GM18502 (cell line): ENCODE measurements around the gene LARGE1.

ENCODE experiments used
- ATAC-seq: cut with Tn5 transposase; IDR thresholded peaks from one replicate; pipeline ENCODE4 v1.9.1; 2021; ENCODE audit warnings: mild to moderate bottlenecking; ENCODE audit not compliant: unreplicated experiment, poor library complexity

Gene LARGE1

GRCh38 chr22:33687464-33687863 lies 232.8 kb downstream of the LARGE1 start:
- no peak for ATAC-seq

DNA sequence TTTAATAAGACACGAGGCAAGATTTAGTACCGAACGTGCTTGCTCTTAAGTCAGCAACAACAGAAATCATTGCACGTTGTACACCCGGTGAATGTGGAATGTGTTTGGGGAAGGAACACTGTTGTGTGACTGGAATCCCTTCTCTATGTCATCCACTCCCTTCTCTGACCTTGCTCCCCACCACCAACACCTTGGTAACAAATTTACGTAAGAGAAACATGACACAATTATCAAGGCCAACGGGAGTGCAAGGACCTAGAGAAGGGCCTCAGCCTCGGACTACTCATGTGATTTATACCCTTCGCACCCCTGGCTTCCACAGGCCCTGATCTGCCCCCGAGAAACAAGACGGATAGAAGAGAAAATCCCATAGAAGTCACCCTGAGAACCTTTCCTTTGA lies 236.2 kb downstream of the LARGE1 start:
- no peak for ATAC-seq

DNA sequence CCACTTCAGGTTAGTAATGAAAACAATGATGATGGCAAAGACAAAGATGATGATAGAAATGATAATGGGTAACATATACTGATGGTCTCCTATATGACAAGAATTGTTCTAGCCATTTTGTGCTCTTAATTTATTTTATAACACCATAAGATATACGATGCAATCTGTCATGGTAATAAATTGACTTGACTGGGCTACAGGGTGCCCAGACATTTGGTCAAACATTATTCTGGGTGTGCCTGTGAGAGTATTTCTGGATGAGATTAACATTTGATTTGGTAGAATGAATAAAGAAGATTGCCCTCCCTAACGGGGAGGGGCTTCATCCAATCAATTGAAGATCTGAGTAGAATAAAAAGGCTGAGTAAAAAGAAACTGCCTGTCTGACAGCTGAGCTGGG lies 237.3 kb downstream of the LARGE1 start:
- ATAC-seq = no peak

DNA sequence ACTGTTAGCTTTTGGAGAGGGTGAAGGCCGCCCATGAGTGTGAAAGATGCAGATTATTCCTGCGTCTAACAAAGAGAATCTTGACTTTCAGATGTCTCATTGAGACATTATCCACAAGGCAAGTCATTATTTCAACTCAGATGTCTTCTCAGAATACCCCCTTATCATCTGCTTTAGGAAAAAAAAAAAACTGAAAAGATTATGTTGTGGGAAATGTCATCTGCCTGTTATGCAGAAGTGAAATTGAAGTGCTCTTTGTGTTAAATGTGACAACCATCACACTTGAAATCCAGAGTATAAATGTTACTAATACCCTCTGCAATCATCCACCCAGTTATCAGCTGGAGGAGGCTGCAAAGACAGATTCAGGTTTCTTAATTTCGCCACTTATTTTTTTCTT lies 239.6 kb downstream of the LARGE1 start:
- ATAC-seq = no peak

- ATAC-seq = no peak
Observed at GRCh38 chr22:33678523-33678922, 241.8 kb downstream of the LARGE1 start.

GRCh38 chr22:33677536-33677935 lies 242.7 kb downstream of the LARGE1 start:
- ATAC-seq = no peak

GRCh38 chr22:33674357-33674756 lies 245.9 kb downstream of the LARGE1 start:
- ATAC-seq = no peak

DNA sequence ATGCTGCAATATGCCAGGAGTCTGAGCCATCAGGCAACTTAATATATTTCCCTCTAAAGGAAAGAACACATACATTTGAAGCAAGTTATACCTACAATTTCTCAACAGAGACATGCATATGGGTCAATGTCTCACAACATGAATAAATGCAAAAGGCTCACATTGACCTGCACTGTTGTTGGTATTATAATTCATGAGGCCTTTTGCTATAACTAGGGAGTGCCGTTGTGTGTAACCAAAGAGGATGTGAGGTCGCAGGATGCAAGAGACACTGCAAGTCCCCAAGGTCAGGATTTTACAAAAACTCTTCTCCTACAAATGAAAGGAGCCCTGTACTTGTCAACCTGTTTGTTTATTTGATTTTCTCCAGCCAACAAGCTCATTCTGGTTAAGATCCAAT lies 250.5 kb downstream of the LARGE1 start:
- ATAC-seq = no peak

DNA sequence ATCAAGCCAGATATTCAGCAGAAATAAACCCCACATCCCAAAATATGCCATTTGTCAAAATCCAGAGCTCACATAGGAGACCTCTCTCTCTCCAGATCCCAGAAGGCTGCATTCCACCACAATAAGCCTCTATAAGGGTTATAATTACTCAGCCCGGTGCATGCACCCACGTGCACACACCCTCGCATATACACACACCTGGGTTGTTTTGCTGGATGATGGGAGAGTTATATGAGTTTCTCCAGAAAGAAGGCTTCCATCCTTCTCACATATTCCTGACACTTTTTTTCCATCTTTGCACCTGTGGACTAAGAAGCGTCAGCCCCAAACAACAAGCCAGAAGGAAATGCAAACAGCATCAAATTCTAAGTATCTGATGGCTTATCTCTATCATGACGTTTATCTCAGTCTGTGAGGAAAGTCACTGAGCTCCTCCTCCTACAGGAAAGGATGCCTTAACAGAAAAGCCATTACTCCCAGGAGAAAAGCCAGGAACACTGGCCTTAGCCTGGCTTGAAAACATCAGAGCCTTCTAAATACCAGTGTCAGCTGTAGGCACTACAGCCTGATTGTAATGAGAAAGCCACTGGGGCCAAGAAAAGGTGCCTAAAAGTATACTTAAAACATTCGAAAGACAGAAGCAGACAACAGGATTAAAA lies 253.2 kb downstream of the LARGE1 start:
- no peak for ATAC-seq

- no peak for ATAC-seq
Observed at GRCh38 chr22:33666279-33666960, 253.9 kb downstream of the LARGE1 start.

GRCh38 chr22:33659448-33659847 lies 260.8 kb downstream of the LARGE1 start:
- no peak for ATAC-seq

DNA sequence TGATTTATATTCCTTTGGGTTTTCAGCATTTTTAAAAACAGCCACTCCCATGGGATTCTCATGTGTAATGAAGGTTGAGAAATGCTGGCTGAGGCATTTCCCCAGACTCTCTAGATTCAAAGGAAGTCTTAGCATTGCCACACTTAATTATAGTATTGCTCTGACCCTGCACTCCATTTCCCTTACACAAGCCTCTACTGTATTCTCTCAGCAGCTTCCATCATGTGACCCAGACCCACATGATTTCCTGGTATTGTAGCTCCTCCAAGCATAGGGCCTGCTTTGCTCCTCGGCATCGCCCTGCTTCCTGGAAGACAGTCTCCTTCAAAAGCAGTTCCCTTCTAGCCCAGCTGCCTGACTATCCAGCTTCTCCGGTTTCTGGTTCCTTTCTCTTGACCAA lies 261.5 kb downstream of the LARGE1 start:
- ATAC-seq = no peak

DNA sequence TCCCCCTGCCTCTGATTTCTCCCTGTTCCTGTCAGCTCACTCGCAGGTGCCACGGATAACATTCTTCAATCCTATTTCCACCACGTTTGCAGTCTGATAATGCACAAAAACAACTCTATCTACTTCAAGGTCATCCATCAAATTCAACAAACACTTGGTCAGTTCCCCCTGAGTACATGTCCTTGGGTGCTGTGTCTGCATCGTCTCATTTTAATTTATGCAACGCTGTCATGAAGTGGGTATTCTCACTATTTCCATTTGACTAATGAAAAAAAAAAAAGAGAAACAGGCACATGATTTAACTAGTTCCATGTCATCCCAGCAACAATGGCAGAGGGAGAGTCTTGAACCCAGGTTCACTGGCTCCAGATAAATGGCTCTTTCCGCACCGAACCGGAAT lies 262.6 kb downstream of the LARGE1 start:
- no peak for ATAC-seq

DNA sequence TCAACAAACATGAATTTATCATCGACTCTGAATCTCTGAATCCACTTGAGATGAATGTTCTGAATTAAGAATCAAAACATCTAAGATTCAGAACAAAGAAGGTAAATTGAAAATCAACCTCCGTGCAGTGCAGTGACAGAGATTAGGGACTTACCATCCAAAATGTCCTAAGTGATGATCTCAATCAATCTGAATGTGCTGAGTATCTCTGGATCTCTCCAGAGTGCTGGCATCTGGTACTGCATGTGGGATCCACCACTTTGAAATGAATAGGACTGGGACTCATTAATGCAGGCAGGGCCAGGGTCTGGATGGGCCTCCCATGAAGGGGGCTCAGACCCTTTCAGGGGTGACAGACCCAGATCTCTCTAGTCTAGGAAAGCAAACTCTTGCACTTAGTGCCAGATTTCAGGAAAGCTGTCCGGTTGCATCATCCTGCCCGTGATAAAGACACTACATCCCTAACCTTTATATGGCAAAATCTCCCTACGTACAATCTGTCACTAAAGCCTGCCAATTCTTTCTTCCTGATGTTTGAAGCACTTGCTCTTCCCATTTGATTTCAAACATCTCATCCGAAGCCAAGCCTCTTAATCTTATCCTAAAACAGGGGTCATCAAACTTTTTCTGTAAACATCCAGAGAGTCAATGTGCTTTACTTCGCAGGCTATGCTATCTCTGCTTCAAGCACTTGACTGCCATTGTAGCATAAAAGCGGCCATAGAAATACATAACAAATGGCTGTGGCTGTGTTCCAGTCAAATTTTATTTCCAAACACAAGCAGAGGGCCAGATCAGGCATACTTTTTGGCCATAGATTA lies 263.3 kb downstream of the LARGE1 start:
- ATAC-seq = no peak

DNA sequence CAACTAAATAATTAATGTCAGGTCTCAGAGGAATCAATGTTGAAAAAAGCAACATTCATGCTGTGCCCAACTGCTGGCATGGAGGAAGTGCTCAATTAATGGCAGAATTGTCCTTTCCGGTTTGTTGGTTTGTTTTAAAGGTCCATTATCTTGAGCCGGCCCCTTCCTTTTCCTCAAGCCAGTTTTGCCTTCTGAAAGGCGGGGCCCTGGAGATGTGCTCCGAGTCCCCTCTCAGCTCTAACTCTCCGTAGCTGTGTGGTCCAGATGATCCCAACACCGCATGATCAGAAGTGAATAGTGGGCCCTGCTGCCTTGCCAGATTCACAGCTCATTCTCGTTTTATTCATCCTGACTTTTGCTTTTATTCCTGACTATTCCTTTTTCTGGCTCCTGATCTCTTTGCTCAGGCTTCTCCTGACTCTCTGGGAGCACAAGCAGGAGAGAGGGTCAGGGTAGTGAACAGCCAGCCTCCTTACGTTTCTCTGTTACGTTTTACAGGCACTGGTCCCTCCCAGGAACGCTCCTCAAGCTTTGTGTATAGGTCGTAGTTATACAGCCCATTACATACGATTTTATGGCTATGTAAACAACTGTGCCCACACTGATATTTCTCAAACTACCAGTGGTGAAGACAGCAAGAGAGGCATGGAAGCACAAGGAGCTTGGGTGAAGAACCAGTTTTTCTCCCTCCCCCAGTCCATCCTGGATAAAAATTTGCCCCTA lies 265.9 kb downstream of the LARGE1 start:
- ATAC-seq = no peak

GRCh38 chr22:33653532-33654063 lies 266.7 kb downstream of the LARGE1 start:
- ATAC-seq = no peak

- no peak for ATAC-seq
Observed at GRCh38 chr22:33652615-33653014, 267.7 kb downstream of the LARGE1 start.

- ATAC-seq = no peak
Observed at GRCh38 chr22:33650244-33650643, 270.0 kb downstream of the LARGE1 start.

- ATAC-seq = no peak
Observed at GRCh38 chr22:33648478-33648877, 271.8 kb downstream of the LARGE1 start.

DNA sequence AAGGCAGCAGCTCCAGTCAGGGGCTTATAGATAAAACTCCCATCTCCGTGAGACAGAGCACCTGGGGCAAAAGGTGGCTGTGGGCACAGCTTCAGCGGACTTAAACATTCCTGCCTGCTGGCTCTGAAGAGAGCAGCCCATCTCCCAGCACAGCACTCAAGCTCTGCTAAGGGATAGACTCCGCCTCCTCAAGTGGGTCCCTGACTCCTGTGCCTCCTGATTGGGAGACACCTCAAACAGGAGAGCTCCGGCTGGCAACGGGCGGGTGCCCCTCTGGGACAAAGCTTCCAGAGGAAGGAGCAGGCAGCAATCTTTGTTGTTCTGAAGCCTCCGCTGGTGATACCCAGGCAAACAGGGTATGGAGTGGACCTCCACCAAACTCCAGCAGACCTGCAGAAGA lies 279.4 kb downstream of the LARGE1 start:
- no peak for ATAC-seq
